Central memory CD4-positive, alpha-beta T cell (primary cell): ENCODE results near the gene ZNF10.

ENCODE experiments used
- DNase-seq: peaks from one replicate; pipeline ENCODE4 v3.0.0; 2022

ZNF10 gene

GRCh38 chr12:133202493-133203343 lies 72.3 kb downstream of the ZNF10 start:
- DNase-seq = no peak

DNA sequence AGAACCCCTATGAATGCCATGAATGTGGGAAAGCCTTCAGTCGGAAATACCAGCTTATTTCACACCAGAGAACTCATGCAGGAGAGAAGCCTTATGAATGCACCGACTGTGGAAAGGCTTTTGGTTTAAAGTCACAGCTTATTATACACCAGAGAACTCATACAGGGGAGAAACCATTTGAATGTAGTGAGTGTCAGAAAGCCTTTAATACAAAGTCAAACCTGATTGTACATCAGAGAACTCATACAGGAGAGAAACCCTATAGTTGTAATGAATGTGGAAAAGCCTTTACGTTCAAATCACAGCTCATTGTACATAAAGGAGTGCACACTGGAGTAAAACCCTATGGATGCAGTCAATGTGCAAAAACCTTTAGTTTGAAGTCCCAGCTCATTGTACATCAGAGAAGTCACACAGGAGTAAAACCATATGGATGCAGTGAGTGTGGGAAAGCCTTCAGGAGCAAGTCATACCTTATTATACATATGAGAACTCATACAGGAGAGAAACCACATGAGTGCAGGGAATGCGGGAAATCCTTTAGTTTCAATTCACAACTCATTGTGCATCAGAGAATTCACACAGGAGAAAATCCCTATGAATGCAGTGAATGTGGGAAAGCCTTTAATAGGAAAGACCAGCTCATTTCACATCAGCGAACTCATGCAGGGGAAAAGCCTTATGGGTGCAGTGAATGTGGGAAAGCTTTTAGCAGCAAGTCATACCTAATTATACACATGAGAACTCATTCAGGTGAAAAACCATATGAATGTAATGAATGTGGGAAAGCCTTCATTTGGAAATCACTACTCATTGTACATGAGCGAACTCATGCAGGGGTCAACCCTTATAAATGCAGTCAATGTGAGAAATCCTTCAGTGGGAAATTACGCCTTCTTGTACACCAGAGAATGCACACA lies 73.2 kb downstream of the ZNF10 start:
- no peak for DNase-seq

- DNase-seq = no peak
Measured at GRCh38 chr12:133204264-133204603, 73.8 kb downstream of the ZNF10 start.

DNA sequence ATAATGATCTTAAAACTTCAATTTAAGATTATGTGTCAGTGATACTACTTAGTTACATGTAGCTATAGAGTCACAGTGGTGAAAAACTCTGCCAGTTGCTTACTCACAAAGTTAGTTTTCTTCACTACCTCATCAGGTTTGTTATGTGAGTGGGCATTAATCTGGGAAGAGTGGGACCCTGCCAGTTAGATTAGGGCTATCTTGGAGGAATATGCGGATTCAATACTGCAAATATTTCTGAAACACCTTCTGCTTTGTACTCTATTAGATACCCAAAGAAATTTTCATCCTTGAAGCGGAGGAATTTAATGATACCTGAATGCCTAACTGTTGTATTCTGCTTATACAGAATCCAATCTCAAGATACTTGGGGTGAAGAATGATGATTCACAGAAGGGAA lies 76.0 kb downstream of the ZNF10 start:
- no peak for DNase-seq
